K562 (cell line): Measurements from ENCODE around the gene GPX2. TPM values are rescaled to one million over a fixed set of nuclear protein-coding genes. Genes with fewer than 3 reads are reported as not detected.

Experiments used
- GABPB1 ChIP-seq: sonication (generic); formaldehyde crosslinking; IDR thresholded peaks from 2 replicates; pipeline ENCODE4 v1.8.0; 2022; ENCODE audit warnings: mild to moderate bottlenecking, missing genetic modification reagents
- GATA2 ChIP-seq: sonication (generic); formaldehyde crosslinking; IDR thresholded peaks from 2 replicates; pipeline ENCODE4 v1.4.0; 2020; ENCODE audit warnings: mild to moderate bottlenecking, missing genetic modification reagents
- REST ChIP-seq, 2 experiments: fragments of 450-650 bp; formaldehyde crosslinking in 1 of 2; IDR thresholded peaks; 2 replicates each; pipeline versions ENCODE4 v1.4.0 to v1.6.1; 2014 to 2020; ENCODE audit warnings: mild to moderate bottlenecking in 2 of 2, borderline replicate concordance in 1 of 2, low read depth in 1 of 2
- TSC22D4 ChIP-seq: fragments of 450-650 bp; IDR thresholded peaks from 2 replicates; pipeline ENCODE4 v1.6.1; 2016; ENCODE audit warnings: missing genetic modification characterization, missing biosample characterization, control low read depth
- ZNF134 ChIP-seq: fragments of 250-450 bp; sonication (Bioruptor Pico); conservative IDR thresholded peaks from 2 replicates; pipeline ENCODE4 v1.4.0; 2020
- polyA plus RNA-seq, 8 experiments: library from polyadenylated mRNA; depleted of rRNA in 4 of 8; stranded (reverse) in 5 of 8; unstranded in 3 of 8; fragments of >200 nt; fragmentation: Nextera tagmentation in 2 of 8; fragmentation: Illumina TruSeq in 1 of 8; extraction: Ambion mirVana in 2 of 8; extraction: Trizol in 1 of 8; gene quantifications; 2 replicates each; pipeline versions ENCODE4 v1.2.1 to v1.2.3, GENCODE V29; 2011 to 2014; ENCODE audit warnings: inconsistent platforms in 1 of 8, missing spikeins in 1 of 8
- total RNA-seq, 7 experiments: library from RNA; depleted of rRNA in 6 of 7; stranded (reverse); fragments of >200 nt in 6 of 7; fragmentation: Illumina TruSeq in 2 of 7; extraction: Trizol in 2 of 7; gene quantifications; 2 replicates each; pipeline versions ENCODE4 v1.2.1 to v1.2.3, GENCODE V29; 2011 to 2021; ENCODE audit warnings: low replicate concordance in 1 of 7

Gene GPX2
- total and polyA plus RNA-seq, 9 of the 15 experiments (the other 6 are each of a cell fraction or from before 2014, with no cell fraction given): 0.24 TPM; not detected in 8

- TF ChIP-seq REST (IDR thresholded peaks at IDR 0.05; ENCODE audit: borderline replicate concordance) (peak; percentile 90), REST (CRISPR knock-in tag; IDR thresholded peaks at IDR 0.05; ENCODE audit: low read depth) (no peak), TSC22D4 (tag) (no peak), GABPB1 (CRISPR knock-in tag) (peak; percentile 74), GATA2 (CRISPR knock-in tag) (0 out of 2 replicates have a peak, but pooled peaks have one; percentile 19), ZNF134 (no peak)
Observed at GRCh38 chr14:64891839-64892375, 50.6 kb downstream of the GPX2 start (continued).
